Stimulated activated CD8-positive, alpha-beta memory T cell treated with anti-CD3 and anti-CD28 coated beads, Interleukin-7, amount 100 ng/mL, for 4 hours (primary cell): ENCODE results near the gene ACP7.
A peak's percentile ranks its signal among the peaks of the same experiment; 100 is the strongest.
"Not testable (repeated sequence)": the region's sequence is repeated elsewhere in the genome, so short reads cannot be mapped to it uniquely, and the experiment has no call there.

Experiments used
- DNase-seq, 2 donors: peaks; one replicate each; pipeline ENCODE4 v3.0.0-alpha.2; 2020; ENCODE audit warnings: low read depth in 2 of 2

The ACP7 gene

DNA sequence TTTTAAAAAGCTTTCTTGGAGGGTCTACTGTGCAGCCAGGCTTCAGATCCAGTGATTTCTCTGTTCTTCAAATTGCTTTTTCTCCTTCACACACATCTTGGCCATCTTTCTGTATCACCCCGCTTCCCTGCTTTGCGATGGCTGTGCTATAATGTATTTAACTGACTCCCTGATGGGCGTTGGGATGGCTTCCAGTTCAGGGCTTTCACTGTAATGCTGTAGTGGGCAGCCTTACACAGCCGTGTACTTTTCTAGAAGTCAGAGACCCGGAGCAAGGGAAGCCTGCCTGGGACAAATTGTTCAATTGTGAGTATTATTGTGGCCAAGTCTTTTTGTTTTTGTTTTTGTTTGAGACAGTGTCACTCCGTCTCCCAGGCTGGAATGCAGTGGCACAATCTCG lies 22.0 kb downstream of the ACP7 start:
- DNase-seq, result no peak

DNA sequence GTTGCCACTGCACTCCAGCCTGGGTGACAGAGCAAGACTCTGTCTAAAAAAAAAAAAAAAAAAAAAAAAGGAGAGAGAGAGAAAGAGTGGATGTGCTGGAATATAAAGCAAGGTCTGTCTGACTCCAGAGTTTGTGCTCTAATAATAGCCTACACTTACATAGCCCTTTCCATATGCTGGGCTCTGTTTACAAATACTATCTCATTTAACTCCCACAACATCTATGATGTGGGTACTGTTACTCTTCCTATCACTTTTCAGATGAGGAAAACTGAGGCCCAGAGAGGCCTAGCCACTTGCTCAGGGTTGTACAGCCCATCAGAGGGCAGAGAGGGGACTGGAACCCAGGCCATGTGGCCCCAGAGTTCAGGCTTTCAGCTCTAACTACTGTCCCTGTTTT lies 25.5 kb downstream of the ACP7 start:
- no peak for DNase-seq

DNA sequence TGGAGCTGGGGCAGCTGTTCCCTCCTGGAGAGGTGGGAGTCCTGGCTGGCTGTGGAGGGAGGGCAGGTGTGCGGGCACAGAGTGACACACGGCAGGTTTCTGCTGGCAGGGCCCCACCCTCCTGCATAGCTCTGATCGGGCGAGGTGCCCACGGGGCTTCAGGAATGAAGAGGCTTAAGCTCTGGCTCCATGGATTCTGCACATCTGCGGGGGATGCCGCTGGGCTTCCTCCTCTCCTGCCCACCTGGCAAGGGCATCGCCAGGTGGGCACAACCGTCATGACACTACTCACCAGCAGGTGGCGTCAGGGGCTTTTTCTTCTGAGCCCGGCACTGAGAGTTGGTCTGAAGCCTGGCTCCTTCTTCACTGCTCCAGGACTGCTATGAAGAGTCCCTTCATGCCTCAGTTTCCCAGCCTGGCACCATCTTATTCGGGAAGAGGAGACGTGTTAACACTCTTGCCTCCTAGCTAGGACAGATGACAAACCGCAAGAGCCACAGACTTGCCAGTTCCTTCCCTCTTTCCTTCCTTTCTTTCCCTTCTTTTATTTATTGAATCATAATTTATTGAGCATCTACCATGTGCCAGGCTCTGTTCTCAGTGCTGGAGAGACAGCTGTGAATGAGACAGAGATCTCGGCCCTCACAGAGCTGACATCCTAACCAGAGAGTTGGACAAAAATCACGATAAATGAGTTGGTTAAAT lies 26.2 kb downstream of the ACP7 start:
- peak; percentile 45 to 48 for DNase-seq

DNA sequence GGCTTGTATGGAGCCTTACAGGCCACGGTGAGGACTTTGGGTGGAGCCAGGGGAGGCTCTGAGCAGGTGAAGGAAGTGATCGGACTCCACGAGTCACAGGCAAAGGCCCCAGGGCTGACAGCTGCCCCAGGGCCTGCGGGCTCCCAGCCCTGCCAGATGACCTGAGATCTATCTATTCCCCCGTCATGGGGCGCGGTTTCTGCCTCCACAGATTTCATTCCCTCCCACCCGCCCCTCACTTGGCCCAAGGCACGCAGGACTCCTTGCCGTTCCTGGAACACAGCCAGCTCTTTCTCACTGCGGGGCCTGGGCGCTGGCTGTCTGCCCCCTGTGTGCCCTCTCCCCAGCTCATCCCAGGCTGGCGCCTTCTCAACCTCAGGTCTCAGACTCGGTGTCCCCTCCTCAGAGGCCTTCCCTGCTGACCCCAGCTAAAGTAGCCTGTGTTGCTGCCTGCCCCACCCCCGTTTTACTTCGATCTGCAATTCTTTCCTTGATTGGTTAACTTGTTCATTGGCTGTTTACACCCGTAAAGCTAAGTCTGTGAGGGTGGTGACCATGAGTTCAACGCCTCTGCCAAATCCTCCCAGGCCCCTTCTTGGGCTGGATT lies 27.5 kb downstream of the ACP7 start:
- DNase-seq, result no peak

DNA sequence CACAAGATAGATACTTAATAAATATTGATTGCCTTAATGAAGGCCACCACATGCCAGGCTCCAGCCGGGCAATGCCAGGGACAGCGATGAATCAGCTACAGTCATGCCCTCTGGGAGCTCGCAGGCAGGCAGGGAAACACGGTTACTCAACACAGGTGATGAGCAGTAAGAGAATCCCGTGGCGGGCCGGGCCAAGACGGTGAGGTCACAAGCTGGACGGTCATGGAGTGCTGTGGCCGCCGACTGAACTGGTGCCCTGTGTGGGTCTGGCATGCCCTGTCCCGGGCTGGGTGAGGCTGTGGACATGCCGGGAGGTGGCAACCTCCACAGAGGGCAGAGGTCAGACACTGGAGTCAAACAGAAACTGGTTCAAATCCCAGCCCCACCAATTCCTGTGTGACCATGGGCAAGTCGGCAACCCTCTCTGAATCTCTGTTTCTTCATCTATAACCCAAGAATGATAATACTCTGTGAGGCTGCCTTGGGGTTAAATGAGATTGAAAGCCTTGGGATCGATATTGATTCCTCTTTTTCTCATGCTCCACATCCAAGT lies 28.2 kb downstream of the ACP7 start:
- no peak for DNase-seq

DNA sequence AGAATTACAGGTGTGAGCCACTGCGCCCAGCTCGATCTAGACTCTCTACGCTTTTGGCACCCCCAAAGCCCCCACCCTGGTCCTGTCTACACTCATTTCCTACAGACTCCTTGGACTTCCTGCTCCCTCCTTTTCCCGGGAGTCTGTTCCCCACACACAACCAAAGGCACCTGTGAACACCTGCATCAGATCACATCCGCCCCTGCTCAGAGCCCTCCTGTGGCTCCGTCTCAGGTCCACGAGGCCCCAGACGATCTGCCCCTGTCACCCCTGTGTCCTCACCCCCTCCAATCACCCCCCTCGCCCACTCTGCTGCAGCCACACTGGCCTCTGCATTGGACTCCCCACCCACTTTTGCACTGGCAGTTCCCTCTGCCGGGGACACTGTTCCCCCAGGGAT lies 29.0 kb downstream of the ACP7 start:
- DNase-seq, result no peak

DNA sequence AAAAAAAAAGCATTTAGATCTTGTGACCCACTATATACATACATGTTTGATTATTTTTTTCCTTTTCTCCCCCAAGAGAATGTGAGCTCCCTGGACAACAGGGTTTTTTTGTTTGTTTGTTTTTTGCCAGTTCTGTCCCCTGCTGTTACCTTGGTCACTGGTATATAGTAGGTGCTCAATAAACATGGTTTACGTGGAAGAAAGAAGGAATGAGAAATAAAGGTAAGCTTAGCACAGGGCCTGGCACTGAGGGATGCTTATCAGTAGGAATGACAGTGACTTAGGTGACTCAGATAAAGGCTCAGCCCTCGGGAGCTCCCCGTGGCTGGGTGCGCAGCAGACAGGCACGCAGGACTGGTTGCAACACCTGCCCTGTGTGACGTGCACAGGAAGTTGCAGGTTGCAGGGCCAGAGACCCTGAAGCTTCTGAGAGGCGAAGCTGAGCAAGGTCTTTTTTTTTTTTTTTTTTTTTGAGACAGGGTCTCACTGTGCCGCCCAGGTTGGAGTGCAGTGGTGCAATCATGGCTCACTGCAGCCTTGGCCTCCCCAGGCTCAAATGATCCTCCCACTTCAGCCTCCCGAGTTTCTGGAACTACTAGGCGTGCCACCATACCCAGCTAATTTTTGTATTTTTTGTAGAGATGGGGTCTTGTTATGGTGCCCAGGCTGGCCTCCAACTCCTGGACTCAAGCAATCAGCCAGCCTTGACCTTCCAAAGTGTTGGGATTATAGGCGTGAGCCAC lies 31.1 kb downstream of the ACP7 start:
- no peak for DNase-seq

DNA sequence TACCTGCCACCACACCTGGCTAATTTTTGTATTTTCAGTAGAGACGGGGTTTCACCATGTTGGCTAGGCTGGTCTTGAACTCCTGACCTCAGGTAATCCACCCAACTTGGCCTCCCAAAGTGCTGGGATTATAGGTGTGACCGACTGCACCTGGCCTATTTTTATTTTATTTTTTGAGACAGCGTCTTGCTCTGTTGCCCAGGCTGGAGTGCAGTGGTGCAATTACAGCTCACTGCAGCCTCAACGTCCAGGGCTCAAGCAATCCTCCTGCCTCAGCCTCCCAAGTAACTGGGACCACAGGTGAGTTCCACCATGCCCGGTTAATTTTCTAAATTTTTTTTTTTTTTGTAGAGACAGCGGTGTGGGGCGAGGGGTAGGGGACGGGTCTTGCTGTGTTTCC lies 32.9 kb downstream of the ACP7 start:
- not testable (repeated sequence) for DNase-seq

DNA sequence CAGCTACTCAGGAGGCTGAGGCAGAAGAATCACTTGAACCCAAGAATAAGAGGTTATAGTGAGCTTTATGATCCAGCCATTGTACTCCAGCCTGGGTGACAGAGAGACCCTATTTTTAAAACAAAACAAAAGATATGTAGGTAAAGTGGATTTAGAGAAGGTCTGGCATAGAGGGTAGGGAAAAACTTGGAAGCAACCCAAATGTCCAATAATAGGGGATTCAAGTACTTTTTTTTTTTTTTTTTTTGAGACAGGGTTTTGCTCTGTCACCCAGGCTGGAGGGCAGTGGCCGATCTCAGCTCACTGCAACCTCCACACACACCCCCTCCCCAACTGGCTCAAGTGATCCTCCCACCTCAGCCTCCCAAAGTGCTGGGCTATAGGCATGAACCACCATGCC lies 35.7 kb downstream of the ACP7 start:
- no peak for DNase-seq

DNA sequence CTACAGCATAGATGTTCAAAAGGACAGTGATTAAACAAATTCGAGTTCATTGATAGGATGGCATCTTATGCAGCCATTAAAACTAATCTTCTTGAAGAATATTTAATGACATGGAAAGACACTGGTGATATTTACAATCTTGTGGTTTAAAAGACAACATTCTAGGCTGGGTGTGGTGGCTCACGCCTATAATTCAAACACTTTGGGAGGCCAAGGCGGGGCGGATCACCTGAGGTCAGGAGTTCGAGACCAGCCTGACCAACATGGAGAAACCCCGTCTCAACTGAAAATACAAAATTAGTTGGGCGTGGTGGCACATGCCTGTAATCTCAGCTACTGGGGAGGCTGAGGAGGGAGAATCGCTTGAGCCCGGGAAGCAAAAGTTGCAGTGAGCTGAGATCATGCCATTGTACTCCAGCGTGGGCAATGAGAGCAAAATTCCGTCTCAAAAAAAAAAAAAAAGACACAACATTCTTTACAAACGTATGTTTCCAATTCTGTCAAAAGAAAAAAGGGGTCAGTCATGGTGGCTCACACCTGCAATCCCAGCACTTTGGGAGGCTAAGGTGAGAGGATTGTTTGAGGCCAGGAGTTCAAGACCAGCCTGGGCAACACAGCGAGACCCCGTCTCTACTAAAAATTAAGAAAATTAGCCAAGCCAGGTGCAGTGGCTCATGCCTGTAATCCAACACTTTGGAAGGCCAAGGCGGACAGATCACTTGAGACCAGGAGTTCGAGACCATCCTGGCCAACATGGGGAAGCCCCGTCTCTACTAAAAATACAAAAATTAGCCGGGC lies 39.0 kb downstream of the ACP7 start:
- DNase-seq, result no peak

DNA sequence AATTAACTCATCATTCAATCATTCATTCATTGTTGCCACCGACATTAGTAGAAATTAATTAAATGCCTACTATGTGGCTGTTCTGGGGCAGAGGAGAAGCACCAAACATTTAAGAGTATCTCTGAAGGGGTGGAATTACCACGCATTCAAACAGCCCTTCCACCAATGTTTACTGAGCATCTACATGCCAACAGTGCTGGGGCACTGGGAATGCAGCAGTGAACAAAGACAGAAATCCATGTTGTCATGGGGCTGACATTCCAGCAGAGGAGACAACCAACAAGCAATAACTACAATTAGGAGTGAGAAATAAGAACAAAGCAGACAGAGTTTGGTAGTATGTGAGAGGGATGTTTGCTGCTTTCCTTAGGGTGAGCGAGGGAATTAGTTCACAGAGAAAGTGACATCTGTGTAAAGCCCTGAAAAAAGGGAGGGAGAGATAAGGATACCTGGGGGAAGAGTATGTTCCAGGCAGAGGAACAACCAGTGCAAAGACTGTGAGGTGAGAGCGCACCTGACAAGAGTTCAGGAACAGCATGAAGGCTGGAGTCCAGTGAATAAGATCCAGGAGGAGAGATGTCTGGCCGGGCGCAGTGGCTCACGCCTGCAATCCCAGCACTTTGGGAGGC lies 40.1 kb downstream of the ACP7 start:
- DNase-seq, result no peak

DNA sequence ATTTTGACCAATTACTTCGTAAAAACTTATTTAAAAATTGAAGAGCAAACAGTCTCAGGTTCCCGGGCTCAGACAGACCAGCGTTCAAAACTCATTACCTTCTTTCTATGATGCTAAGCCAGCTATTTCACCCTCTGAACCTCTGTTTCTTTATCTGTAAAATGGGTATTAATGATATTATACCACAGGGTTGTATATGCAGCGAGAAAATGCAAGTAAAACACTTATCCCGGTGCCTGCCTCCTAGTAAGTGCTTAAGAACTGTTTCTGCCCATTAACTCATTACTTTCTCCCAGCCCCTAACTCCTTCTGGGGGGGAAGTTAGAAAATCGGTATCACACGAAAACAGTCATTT lies 41.0 kb downstream of the ACP7 start:
- DNase-seq, result no peak

DNA sequence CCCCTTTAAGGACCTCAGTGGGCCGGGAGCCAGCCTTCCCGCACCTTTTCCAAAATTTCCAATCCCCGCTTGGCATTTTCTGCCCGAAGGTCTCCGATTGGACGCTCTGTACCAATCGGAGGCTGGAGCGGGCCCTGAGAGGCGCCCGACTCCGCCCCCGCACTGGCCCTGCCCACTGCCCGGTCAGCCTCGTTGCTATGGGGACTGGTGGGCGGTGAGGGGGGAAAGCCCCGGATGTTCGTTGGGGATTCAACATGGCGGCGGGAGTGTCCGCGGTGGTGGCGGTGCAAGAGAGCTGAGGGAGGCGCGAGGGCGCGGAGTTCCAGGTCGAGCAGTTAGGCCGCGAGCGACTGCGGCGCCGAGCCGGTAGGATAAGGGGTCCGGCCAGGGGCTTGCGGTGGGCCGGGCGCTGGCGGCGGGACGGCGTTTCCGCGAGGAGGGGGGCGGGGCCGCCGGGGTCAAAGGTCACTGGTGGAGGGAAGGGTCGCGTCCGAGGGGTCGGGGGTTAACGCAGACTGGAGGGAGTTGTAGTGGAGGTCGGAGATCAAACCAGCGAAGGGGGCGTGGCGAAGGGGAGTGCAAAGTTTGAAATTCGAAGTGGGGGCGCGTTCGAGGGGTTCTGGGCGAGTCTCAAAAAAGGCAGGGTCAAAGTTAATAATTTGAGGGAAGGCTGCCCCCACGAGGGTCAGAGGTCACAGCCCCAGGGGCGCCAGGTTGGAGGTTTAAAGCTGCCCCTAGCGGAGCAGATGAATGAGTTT lies 41.6 kb downstream of the ACP7 start, which contains the start of gene PAK4:
TSS of gene PAK4 (plus strand) at position 233 of the 758 bp plus-strand sequence. CDS start 43,768 bp downstream, outside the sequence.
- DNase-seq, result peak; percentile 91 to 94

DNA sequence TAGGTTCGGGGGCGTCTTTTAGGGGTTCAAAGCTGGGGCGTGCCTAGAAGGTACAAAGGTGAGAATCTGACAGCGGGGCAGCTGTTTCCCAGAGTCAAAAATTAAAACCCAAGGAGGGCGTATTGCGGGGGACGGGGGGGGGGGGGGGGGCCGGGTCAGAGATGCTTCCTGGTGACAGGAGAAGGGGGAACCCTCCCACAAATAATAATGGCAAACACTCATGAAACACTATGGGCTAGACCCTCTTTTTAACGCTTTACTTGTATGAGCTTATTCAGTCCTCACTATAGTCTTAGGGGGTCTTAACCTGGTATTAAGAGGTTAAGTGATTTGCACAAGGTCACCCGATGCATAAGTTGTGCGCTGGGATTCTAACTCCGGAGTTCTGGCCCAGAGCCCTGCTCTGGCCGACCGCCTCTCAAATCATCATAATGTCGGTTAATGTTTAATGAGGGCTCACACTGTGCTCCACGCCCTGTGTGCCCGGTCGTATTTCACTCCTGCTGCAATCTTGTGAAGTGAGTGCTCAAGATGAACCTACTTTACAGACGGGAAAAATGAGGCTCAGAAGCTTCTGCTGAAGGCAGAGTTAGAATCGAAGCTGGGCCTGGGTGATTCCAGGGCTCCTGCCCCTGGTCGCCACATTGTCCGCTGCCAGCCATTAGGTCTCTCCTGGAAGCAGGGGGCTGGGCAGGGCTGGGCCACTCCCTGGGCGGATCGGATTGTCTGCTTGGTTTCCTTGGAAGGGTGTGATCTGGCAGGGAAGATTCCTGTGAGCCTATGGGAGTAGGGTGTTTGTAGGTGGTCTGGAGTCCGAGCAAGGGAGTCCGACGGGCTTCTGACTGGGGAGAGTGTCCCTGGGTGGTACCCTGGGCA lies 42.4 kb downstream of the ACP7 start:
- DNase-seq, result no peak

DNA sequence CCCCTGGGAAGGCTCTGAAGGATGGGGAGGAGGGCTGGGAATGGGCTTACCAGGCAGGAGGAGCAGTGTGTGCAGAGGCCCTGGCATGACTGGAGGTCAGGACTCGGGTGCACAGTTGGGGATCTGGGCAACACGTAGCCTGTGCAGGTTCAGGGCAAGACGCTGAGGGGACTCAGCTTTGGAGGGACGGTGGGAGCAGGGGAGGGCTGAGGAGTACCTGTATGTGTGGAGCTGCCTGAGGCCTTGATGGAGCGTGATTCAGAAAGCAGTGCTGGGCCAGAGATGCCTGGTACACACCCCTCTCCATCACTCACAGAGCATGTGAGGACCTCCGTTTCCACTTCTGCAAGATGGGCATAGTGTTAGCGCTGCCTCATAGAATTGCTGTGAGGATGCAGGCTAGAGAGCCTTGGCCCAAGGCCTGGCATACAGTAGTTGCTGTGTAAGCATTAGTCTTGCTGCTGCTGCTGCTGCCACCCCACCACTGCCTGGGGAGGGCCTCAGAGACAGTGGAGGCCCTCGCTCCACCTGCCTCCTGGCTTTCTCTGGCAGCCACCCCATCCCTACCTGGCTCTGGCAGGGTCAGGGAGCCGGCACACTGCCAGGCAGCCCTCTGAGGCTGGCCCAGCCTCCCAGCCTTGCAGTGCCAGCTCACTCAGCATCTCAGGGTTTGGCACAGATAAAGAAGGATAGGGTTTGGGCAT lies 43.8 kb downstream of the ACP7 start:
- DNase-seq, result no peak

DNA sequence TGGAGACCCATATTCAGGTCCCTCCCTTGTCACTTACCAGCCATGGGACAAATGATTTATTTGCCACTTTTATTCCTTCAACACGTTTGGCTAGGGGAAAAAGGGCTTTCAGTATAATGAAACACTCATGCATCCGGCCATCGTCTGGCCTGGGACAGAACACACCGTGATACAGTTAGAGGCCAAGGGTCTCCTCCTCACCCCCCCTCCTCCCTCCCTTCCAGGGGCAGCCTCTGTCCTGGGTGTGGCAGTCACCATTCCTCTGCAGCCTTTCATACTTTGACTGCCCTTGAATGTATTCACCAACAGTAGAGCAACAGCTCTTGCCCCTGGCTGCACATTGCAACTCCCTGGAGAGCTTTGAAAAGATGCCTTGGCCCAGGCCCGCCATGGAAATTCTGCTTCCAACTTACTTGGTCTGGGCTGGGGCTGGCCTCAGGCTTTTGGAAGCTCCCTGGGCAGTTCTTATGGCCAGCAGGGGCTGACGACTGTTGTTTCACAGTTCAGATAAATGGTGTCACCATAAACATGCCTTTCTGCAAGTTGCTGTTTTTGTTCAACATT lies 44.4 kb downstream of the ACP7 start:
- no peak for DNase-seq

DNA sequence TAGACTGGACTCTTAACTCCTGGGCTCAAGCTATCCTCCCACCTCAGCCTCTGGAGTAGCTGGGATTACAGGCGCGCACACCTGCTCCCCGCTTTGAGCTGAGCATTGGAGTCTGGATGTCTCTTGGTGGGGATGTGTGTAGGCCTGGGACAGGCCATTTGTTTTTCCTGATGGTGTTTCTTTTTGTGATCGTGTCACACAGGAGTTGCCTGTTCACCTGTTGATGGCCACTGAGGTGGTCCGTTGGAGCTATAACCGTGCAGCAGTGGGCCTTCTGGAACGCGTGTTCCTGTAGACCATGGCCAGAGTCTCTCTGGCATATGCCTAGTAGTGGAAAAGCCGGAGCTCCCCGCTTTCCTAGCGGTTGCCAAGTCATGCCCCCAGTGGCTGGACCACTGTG lies 44.9 kb downstream of the ACP7 start:
- DNase-seq, result no peak

DNA sequence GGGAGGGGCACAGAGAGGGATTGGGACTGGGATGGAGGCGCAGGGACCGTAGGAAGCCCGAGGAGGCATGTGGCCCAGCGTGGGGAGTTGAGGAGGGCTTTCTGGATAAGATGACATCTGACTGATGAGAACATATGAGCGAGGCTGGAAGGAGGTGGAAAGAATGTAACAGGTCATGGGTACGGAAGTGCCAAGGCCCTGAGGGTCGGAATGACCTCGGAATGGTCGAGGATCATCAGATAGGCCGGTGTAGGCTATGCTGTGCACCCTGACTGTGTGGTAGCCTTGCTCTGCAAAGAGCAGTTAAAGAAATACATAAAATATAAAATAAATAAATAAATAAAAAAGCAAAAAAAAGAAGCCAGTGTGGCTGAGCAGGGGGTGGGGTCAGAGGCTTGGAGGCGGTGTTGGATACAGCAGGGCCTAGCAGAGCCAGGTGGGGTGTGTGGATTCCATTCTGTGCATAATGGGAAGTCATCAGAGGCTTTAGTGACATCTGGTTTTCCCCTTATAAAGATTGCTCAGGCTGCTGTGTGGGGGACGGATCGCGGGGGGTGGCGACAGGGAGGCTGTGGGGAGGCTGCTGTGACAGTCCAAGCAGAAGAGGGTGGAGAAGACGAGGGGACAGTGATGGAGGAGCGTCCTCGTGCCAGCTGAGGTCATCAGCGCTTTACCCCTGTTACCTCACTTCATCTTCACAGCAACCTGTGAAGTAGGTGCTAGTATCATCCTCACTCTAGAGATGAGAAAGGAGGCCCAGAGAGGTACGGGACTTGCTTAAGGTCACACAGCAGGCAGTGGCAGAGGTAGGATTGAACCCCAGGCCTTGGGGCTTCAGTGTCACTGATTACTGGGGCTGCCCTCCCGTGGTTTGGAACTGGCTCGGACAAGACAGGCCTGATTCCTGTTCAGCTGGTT lies 46.4 kb downstream of the ACP7 start:
- DNase-seq, result no peak
